HepG2 (cell line): ENCODE results near the gene GPR26. TPM values are rescaled to one million over a fixed set of nuclear protein-coding genes. Genes with fewer than 3 reads are reported as not detected.

Experiments
- ATAC-seq: fragments of 200-7000 bp; cut with Tn5 transposase; 3 replicates; pipeline ENCODE4 v1.9.1; 2020; ENCODE audit warnings: mild to moderate bottlenecking, moderate library complexity
- BruUV-seq: library from RNA; stranded (reverse); fragments of 400-500 nt; replicated peaks from 2 replicates; lab custom pipeline; 2021; lab: Mats Ljungman, UMichigan
- CTCF ChIA-PET: fragments of 300-600 bp; formaldehyde crosslinking; extraction: SDS; loops from one replicate; lab custom pipeline; 2021; ENCODE audit warnings: low total read pairs, inconsistent platforms, low intra/inter-chr PET ratio; lab: Yijun Ruan, JAX
- POLR2A ChIA-PET: fragments of 350-600 bp; sonication (Branson Sonifier 250); formaldehyde crosslinking; loops from one replicate; lab custom pipeline; 2020; ENCODE audit warnings: antibody characterized with exemption, inconsistent platforms; lab: Yijun Ruan, JAX
- DNase-seq: peaks from one replicate; pipeline ENCODE4 v3.0.0-alpha.2; 2015; ENCODE audit warnings: low spot score
- FAIRE-seq: peaks from 3 replicates; lab custom pipeline; 2011; peaks lifted over from hg19 to GRCh38; lab: Jason Lieb, UNC
- H2AFZ ChIP-seq: one replicate; pipeline ENCODE4 v1.6.1; 2011; ENCODE audit warnings: low read length, inconsistent platforms
- H3K27ac ChIP-seq: fragments of 300-600 bp; 3 replicates; pipeline ENCODE4 v1.8.0; 2011; ENCODE audit warnings: mixed run types, mild to moderate bottlenecking, mixed read lengths, low read length, inconsistent platforms; ENCODE audit not compliant: insufficient read depth; ENCODE audit errors: extremely low read length
- H3K27me3 ChIP-seq, 2 experiments: fragments of 200-600 bp in 1 of 2; 2 replicates in 1 of 2; 3 replicates in 1 of 2; pipeline versions ENCODE4 v1.6.0 to v1.8.0; 2011; ENCODE audit warnings: low read length in 2 of 2, mild to moderate bottlenecking in 2 of 2, moderate library complexity in 2 of 2, inconsistent platforms in 1 of 2; ENCODE audit not compliant: insufficient read depth in 2 of 2, control insufficient read depth in 1 of 2
- H3K36me3 ChIP-seq, 2 experiments: fragments of 200-600 bp in 1 of 2; replicated peaks in 1 of 2; 2 replicates in 1 of 2; 3 replicates in 1 of 2; pipeline versions ENCODE4 v1.5.1 to v1.8.0; 2011; ENCODE audit warnings: low read length in 2 of 2, inconsistent platforms in 1 of 2; ENCODE audit not compliant: insufficient read depth in 2 of 2, control insufficient read depth in 1 of 2
- H3K4me1 ChIP-seq: 2 replicates; pipeline ENCODE4 v1.5.1; 2012; ENCODE audit warnings: low read length, inconsistent platforms; ENCODE audit not compliant: insufficient read depth
- H3K4me2 ChIP-seq: 2 replicates; pipeline ENCODE4 v1.6.0; 2011; ENCODE audit warnings: low read depth, low read length, inconsistent platforms
- H3K4me3 ChIP-seq, 3 experiments: fragments of 200-600 bp in 1 of 3; sonication (generic), shearing (Covaris generic) in 1 of 3; replicated peaks in 1 of 3; 2 replicates each; pipeline ENCODE4 v1.5.1; 2011 to 2016; ENCODE audit warnings: low read length in 3 of 3, inconsistent platforms in 2 of 3, low read depth in 2 of 3, mild to moderate bottlenecking in 2 of 3, control low read depth in 1 of 3, mixed read lengths in 1 of 3; ENCODE audit not compliant: insufficient read depth in 1 of 3
- H3K79me2 ChIP-seq: one replicate; pipeline ENCODE4 v1.6.1; 2011; ENCODE audit warnings: low read length, inconsistent platforms; ENCODE audit not compliant: insufficient read depth
- H3K9ac ChIP-seq: 2 replicates; pipeline ENCODE4 v1.6.0; 2011; ENCODE audit warnings: mild to moderate bottlenecking, low read depth, low read length, inconsistent platforms; ENCODE audit not compliant: insufficient read depth
- H3K9me3 ChIP-seq: 2 replicates; pipeline ENCODE4 v1.5.1; 2012; ENCODE audit warnings: mild to moderate bottlenecking, low read length
- H4K20me1 ChIP-seq: 2 replicates; pipeline ENCODE4 v1.6.0; 2011; ENCODE audit warnings: inconsistent platforms, mild to moderate bottlenecking, low read length, moderate library complexity; ENCODE audit not compliant: insufficient read depth
- FOSL1 ChIP-seq: sonication (generic); formaldehyde crosslinking; IDR thresholded peaks from 2 replicates; pipeline ENCODE4 v1.9.0; 2021; ENCODE audit warnings: missing genetic modification reagents, borderline replicate concordance
- IRF2 ChIP-seq: IDR thresholded peaks from 2 replicates; pipeline ENCODE4 v1.6.1; 2018; ENCODE audit warnings: missing genetic modification reagents, missing compliant biosample characterization
- KMT2A ChIP-seq: sonication (generic); formaldehyde crosslinking; IDR thresholded peaks from 2 replicates; pipeline ENCODE4 v1.4.0; 2020; ENCODE audit warnings: missing genetic modification reagents
- NBN ChIP-seq: fragments of 450-650 bp; conservative IDR thresholded peaks from 2 replicates; pipeline ENCODE4 v1.6.1; 2017
- PHF8 ChIP-seq: sonication (generic); formaldehyde crosslinking; IDR thresholded peaks from 2 replicates; pipeline ENCODE4 v1.5.0; 2020; ENCODE audit warnings: missing genetic modification reagents
- REXO4 ChIP-seq: sonication (generic); formaldehyde crosslinking; IDR thresholded peaks from 2 replicates; pipeline ENCODE4 v1.8.0; 2022; ENCODE audit warnings: missing genetic modification reagents, mild to moderate bottlenecking, borderline replicate concordance
- SP2 ChIP-seq: sonication (generic); formaldehyde crosslinking; IDR thresholded peaks from 2 replicates; pipeline ENCODE4 v1.5.1; 2020; ENCODE audit warnings: mild to moderate bottlenecking, missing genetic modification reagents
- TARDBP ChIP-seq: sonication (generic); formaldehyde crosslinking; IDR thresholded peaks from 2 replicates; pipeline ENCODE4 v1.8.0; 2022; ENCODE audit warnings: mild to moderate bottlenecking, missing genetic modification reagents
- U2AF1 ChIP-seq: fragments of 200-400 bp; formaldehyde crosslinking; optimal IDR thresholded peaks from 2 replicates; pipeline ENCODE3; 2017; ENCODE audit warnings: mild to moderate bottlenecking, low read depth, low read length
- ZFP1 ChIP-seq: IDR thresholded peaks from 2 replicates; pipeline ENCODE4 v1.6.1; 2016
- ZNF607 ChIP-seq: sonication (generic); formaldehyde crosslinking; IDR thresholded peaks from 2 replicates; pipeline ENCODE4 v1.5.1; 2020; ENCODE audit warnings: missing genetic modification reagents, mild to moderate bottlenecking, borderline replicate concordance
- ZNF614 ChIP-seq: IDR thresholded peaks from 2 replicates; pipeline ENCODE4 v1.6.1; 2018; ENCODE audit warnings: missing biosample characterization, missing genetic modification reagents, inconsistent platforms, borderline replicate concordance
- ZNF737 ChIP-seq: sonication (generic); formaldehyde crosslinking; IDR thresholded peaks from 2 replicates; pipeline ENCODE4 v1.5.0; 2020; ENCODE audit warnings: missing genetic modification reagents, mild to moderate bottlenecking, borderline replicate concordance
- ZNF746 ChIP-seq: sonication (generic); formaldehyde crosslinking; IDR thresholded peaks from 2 replicates; pipeline ENCODE4 v1.8.0; 2022; ENCODE audit warnings: mild to moderate bottlenecking, missing genetic modification reagents
- ZNF878 ChIP-seq: sonication (generic); formaldehyde crosslinking; IDR thresholded peaks from 2 replicates; pipeline ENCODE4 v1.8.1; 2023; ENCODE audit warnings: mild to moderate bottlenecking, missing genetic modification reagents, moderate library complexity
- WGBS: methylation state at CpG from one replicate; pipeline ENCODE4 v1.1.6; 2017; ENCODE audit warnings: low lambda C conversion rate; 5-methylcytosine and 5-hydroxymethylcytosine counted together
- in situ Hi-C: cut with HindIII; loops from 2 replicates; pipeline ENCODE4 v1.10.0; 2017; ENCODE audit warnings: low pct_unique_long_range_greater_than_20kb; ENCODE audit not compliant: extremely low pct_ligation_motif_present
- intact Hi-C: fragments of 100-400 bp; cut with micrococcal nuclease; formaldehyde crosslinking; loops from one replicate; pipeline ENCODE4 v1.10.0; 2022; ENCODE audit not compliant: unreplicated experiment
- polyA plus RNA-seq, 8 experiments: library from polyadenylated mRNA; depleted of rRNA in 3 of 8; stranded (reverse) in 7 of 8; unstranded in 1 of 8; fragments of >200 nt; fragmentation: Illumina TruSeq in 4 of 8; extraction: Trizol in 4 of 8; gene quantifications; 2 replicates each; pipeline versions ENCODE4 v1.2.1 to v1.2.3, GENCODE V29; 2011 to 2016; ENCODE audit warnings: low read depth in 4 of 8, missing spikeins in 1 of 8, mixed read lengths in 1 of 8; ENCODE audit not compliant: insufficient read depth in 1 of 8
- total RNA-seq, 5 experiments: library from RNA; depleted of rRNA; stranded (reverse); fragments of >200 nt; fragmentation: Illumina TruSeq; extraction: Trizol; gene quantifications; 2 replicates each; pipeline ENCODE4 v1.2.3, GENCODE V29; 2016; ENCODE audit warnings: low read depth in 1 of 5
- TF ChIP-seq, protein P1 (sequence below): sonication (generic); formaldehyde crosslinking; IDR thresholded peaks from 2 replicates; pipeline ENCODE4 v1.5.1; 2020; ENCODE audit warnings: missing genetic modification reagents, mild to moderate bottlenecking, borderline replicate concordance
- TF ChIP-seq, protein P2 (sequence below): sonication (generic); formaldehyde crosslinking; IDR thresholded peaks from 2 replicates; pipeline ENCODE4 v1.4.0; 2020; ENCODE audit warnings: missing genetic modification reagents, borderline replicate concordance
- TF ChIP-seq, protein P3 (sequence below): sonication (generic); formaldehyde crosslinking; IDR thresholded peaks from 2 replicates; pipeline ENCODE4 v1.5.0; 2020; ENCODE audit warnings: missing genetic modification reagents
- TF ChIP-seq, protein P4 (sequence below): sonication (generic); formaldehyde crosslinking; IDR thresholded peaks from 2 replicates; pipeline ENCODE4 v1.8.1; 2022; ENCODE audit warnings: low read depth, mild to moderate bottlenecking, missing genetic modification reagents

Gene GPR26
- total and polyA plus RNA-seq, 2 of the 13 experiments (the other 11 are each of a cell fraction or from before 2014, with no cell fraction given) = not detected

DNA sequence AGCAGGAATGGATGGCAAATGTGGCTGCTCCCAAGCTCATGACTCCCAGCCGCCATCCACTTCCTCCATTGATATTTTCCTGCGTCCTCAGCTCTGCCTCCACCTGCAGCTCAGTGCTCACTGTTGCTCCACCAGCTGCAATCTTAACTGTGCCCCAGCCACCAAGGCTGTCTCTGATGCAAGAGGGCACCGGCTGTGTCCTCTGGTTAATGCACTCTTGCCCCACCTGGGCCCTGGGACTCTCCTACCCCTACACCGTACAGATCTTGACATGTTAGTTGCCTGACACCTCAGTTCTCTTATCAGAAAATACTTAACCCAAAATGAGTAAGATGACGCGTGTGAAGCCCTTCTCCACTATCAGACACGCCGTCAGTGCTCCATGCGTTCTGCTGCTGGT is 45.5 kb upstream of the GPR26 start (continued):
- TF ChIP-seq, protein P1, sequence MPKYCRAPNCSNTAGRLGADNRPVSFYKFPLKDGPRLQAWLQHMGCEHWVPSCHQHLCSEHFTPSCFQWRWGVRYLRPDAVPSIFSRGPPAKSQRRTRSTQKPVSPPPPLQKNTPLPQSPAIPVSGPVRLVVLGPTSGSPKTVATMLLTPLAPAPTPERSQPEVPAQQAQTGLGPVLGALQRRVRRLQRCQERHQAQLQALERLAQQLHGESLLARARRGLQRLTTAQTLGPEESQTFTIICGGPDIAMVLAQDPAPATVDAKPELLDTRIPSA = no peak
- no peak for TF ChIP-seq ZNF614 (CRISPR knock-in tag)
- TF ChIP-seq NBN = no peak
- no peak for TF ChIP-seq SP2 (CRISPR knock-in tag)
- TF ChIP-seq ZNF746 (CRISPR knock-in tag) = no peak
- no peak for TF ChIP-seq ZNF737 (CRISPR knock-in tag)
- no peak for TF ChIP-seq KMT2A (CRISPR knock-in tag)
- no peak for TF ChIP-seq ZNF607 (CRISPR knock-in tag)
- no peak for TF ChIP-seq ZFP1

DNA sequence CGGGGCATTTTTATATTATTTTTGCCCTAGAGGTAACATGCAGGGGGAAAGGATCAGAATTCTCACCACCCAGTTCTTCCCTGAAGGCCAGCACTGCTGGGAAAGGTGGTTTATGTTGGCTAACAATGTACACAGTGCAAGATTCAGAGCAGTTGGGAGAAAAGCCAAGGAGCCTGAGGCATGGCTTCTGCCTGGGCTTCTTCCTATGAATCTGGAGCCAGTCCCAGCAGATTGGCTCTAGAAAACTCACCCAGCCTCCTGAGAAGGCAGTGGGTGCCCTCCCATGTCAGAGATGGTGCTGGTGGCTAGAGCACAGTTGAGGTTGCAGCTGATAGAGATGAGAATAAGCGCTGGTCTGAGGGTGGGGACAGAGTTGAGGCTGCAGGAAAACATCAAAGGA is 44.7 kb upstream of the GPR26 start:
- Histone ChIP-seq H3K79me2 (no peaks in the 10 kb centered on the region), H4K20me1 (no peaks in the 10 kb centered on the region), H3K27me3 (peaks cover 0 to 3% of the 10 kb centered on the region in 2 experiments; a peak in 1 of 5 replicates), H3K27ac (no peak overlapping the region), H3K4me1 (no peaks in the 10 kb centered on the region), H3K9ac (no peak overlapping the region), H3K4me2 (no peak overlapping the region), H3K36me3 (no peaks in the 10 kb centered on the region), H3K9me3 (no peaks in the 10 kb centered on the region), H2AFZ (no peak overlapping the region)
- DNase-seq = no peak
- ChIA-PET CTCF (no interaction called here), POLR2A (no interaction called here)
- no peak for ATAC-seq
- in situ Hi-C loops = no loop called here
- no peak for FAIRE-seq
- TF ChIP-seq TARDBP (CRISPR knock-in tag) (no peak), U2AF1 (no peak), ZNF878 (CRISPR knock-in tag) (no peak), IRF2 (CRISPR knock-in tag) (no peak), FOSL1 (CRISPR knock-in tag) (no peak), REXO4 (CRISPR knock-in tag) (no peak), PHF8 (CRISPR knock-in tag) (no peak)
- TF ChIP-seq, protein P2, sequence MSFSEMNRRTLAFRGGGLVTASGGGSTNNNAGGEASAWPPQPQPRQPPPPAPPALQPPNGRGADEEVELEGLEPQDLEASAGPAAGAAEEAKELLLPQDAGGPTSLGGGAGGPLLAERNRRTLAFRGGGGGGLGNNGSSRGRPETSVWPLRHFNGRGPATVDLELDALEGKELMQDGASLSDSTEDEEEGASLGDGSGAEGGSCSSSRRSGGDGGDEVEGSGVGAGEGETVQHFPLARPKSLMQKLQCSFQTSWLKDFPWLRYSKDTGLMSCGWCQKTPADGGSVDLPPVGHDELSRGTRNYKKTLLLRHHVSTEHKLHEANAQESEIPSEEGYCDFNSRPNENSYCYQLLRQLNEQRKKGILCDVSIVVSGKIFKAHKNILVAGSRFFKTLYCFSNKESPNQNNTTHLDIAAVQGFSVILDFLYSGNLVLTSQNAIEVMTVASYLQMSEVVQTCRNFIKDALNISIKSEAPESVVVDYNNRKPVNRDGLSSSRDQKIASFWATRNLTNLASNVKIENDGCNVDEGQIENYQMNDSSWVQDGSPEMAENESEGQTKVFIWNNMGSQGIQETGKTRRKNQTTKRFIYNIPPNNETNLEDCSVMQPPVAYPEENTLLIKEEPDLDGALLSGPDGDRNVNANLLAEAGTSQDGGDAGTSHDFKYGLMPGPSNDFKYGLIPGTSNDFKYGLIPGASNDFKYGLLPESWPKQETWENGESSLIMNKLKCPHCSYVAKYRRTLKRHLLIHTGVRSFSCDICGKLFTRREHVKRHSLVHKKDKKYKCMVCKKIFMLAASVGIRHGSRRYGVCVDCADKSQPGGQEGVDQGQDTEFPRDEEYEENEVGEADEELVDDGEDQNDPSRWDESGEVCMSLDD (CRISPR knock-in tag) = no peak
- TF ChIP-seq, protein P3, sequence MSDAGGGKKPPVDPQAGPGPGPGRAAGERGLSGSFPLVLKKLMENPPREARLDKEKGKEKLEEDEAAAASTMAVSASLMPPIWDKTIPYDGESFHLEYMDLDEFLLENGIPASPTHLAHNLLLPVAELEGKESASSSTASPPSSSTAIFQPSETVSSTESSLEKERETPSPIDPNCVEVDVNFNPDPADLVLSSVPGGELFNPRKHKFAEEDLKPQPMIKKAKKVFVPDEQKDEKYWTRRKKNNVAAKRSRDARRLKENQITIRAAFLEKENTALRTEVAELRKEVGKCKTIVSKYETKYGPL (CRISPR knock-in tag) = no peak
- TF ChIP-seq, protein P4, sequence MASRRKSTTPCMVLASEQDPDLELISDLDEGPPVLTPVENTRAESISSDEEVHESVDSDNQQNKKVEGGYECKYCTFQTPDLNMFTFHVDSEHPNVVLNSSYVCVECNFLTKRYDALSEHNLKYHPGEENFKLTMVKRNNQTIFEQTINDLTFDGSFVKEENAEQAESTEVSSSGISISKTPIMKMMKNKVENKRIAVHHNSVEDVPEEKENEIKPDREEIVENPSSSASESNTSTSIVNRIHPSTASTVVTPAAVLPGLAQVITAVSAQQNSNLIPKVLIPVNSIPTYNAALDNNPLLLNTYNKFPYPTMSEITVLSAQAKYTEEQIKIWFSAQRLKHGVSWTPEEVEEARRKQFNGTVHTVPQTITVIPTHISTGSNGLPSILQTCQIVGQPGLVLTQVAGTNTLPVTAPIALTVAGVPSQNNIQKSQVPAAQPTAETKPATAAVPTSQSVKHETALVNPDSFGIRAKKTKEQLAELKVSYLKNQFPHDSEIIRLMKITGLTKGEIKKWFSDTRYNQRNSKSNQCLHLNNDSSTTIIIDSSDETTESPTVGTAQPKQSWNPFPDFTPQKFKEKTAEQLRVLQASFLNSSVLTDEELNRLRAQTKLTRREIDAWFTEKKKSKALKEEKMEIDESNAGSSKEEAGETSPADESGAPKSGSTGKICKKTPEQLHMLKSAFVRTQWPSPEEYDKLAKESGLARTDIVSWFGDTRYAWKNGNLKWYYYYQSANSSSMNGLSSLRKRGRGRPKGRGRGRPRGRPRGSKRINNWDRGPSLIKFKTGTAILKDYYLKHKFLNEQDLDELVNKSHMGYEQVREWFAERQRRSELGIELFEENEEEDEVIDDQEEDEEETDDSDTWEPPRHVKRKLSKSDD (CRISPR knock-in tag) = no peak
- TF ChIP-seq, all 625 proteins: peak for 0
- no peak overlapping the region for H3K4me3 ChIP-seq
- WGBS = 0% methylated on average over 2 of the region's 2 CpGs
- intact Hi-C loops = no loop called here
- no TSS peak for BruUV-seq
